GM12878 (cell line): ENCODE measurements around the gene TSPAN2. TPM values are rescaled to one million over a fixed set of nuclear protein-coding genes. Genes with fewer than 3 reads are reported as not detected.

ENCODE experiments used
- ATAC-seq: fragments of 200-7000 bp; cut with Tn5 transposase; 3 replicates; pipeline ENCODE4 v1.9.1; 2020; ENCODE audit warnings: mild to moderate bottlenecking, moderate library complexity
- BruUV-seq: library from RNA; stranded (reverse); fragments of 400-500 nt; replicated peaks from 2 replicates; lab custom pipeline; 2021; lab: Mats Ljungman, UMichigan
- CTCF ChIA-PET: fragments of 300-600 bp; sonication (Branson Sonifier 250); formaldehyde crosslinking; extraction: SDS; loops from one replicate; lab custom pipeline; 2021; ENCODE audit warnings: inconsistent platforms; lab: Yijun Ruan, JAX
- POLR2A ChIA-PET: fragments of 350-600 bp; formaldehyde crosslinking; extraction: SDS; loops from one replicate; lab custom pipeline; 2021; ENCODE audit warnings: inconsistent platforms; lab: Charles Lee
- RAD21 ChIA-PET: fragments of 300-600 bp; sonication (Branson Sonifier 250); formaldehyde crosslinking; loops from one replicate; lab custom pipeline; 2023; ENCODE audit warnings: antibody characterized with exemption; ENCODE audit not compliant: unreplicated experiment; lab: Charles Lee
- SMC1A ChIA-PET: fragments of 300-600 bp; sonication (Branson Sonifier 250); formaldehyde crosslinking; loops from one replicate; lab custom pipeline; 2023; ENCODE audit not compliant: unreplicated experiment, uncharacterized antibody; lab: Charles Lee
- DNase-seq: peaks from one replicate; pipeline ENCODE4 v3.0.0-alpha.2; 2011; ENCODE audit warnings: low read depth, low spot score
- FAIRE-seq: peaks from 3 replicates; lab custom pipeline; 2011; peaks lifted over from hg19 to GRCh38; lab: Jason Lieb, UNC
- H2AFZ ChIP-seq: 2 replicates; pipeline ENCODE4 v1.6.0; 2011; ENCODE audit warnings: low read depth, low read length, control low read depth; ENCODE audit not compliant: control insufficient read depth
- H3K27ac ChIP-seq: 2 replicates; pipeline ENCODE4 v1.5.1; 2011; ENCODE audit warnings: control low read depth; ENCODE audit not compliant: control insufficient read depth, insufficient read depth
- H3K27me3 ChIP-seq, 2 experiments: replicated peaks in 1 of 2; 2 replicates each; pipeline versions ENCODE4 v1.6.0 to v1.6.1; 2011; ENCODE audit warnings: low read length in 1 of 2; ENCODE audit not compliant: control insufficient read depth in 2 of 2, insufficient read depth in 2 of 2
- H3K36me3 ChIP-seq, 2 experiments: 2 replicates each; pipeline ENCODE4 v1.5.1; 2011; ENCODE audit warnings: low read length in 1 of 2; ENCODE audit not compliant: control insufficient read depth in 2 of 2, insufficient read depth in 2 of 2
- H3K4me1 ChIP-seq: 2 replicates; pipeline ENCODE4 v1.6.1; 2011; ENCODE audit warnings: mild to moderate bottlenecking, low read length, moderate library complexity, mixed read lengths; ENCODE audit not compliant: control insufficient read depth, insufficient read depth
- H3K4me2 ChIP-seq: 2 replicates; pipeline ENCODE4 v1.6.0; 2011; ENCODE audit warnings: control low read depth; ENCODE audit not compliant: control insufficient read depth, insufficient read depth
- H3K4me3 ChIP-seq: fragments of 200-600 bp; sonication (generic); 2 replicates; pipeline ENCODE4 v1.5.1; 2016
- H3K79me2 ChIP-seq: 2 replicates; pipeline ENCODE4 v1.6.0; 2011; ENCODE audit warnings: low read length; ENCODE audit not compliant: control insufficient read depth, insufficient read depth
- H3K9ac ChIP-seq: 2 replicates; pipeline ENCODE4 v1.8.0; 2011; ENCODE audit warnings: low read length, control low read depth, mixed read lengths; ENCODE audit not compliant: control insufficient read depth, insufficient read depth
- H3K9me3 ChIP-seq: replicated peaks from 3 replicates; pipeline ENCODE4 v1.5.1; 2011; ENCODE audit warnings: mild to moderate bottlenecking, low read length; ENCODE audit not compliant: control insufficient read depth, insufficient read depth
- H4K20me1 ChIP-seq: 2 replicates; pipeline ENCODE4 v1.6.0; 2011; ENCODE audit not compliant: control insufficient read depth, insufficient read depth
- CEBPZ ChIP-seq: fragments of 150-350 bp; IDR thresholded peaks from 2 replicates; pipeline ENCODE4 v1.6.1; 2016; ENCODE audit warnings: low read depth, low read length
- MEF2B ChIP-seq: fragments of 450-650 bp; IDR thresholded peaks from 2 replicates; pipeline ENCODE4 v1.6.1; 2018; ENCODE audit warnings: mild to moderate bottlenecking, moderate library complexity; ENCODE audit not compliant: partially characterized antibody, poor library complexity, severe bottlenecking
- NFIC ChIP-seq: IDR thresholded peaks from 2 replicates; pipeline ENCODE4 v1.6.1; 2012; ENCODE audit warnings: low read depth, mild to moderate bottlenecking, inconsistent platforms, low read length, moderate library complexity
- NFYB ChIP-seq: IDR thresholded peaks from 2 replicates; pipeline ENCODE4 v1.6.1; 2011; ENCODE audit warnings: low read depth, mild to moderate bottlenecking, low read length, improper control_type of control experiment, moderate library complexity; ENCODE audit not compliant: insufficient read depth
- NKRF ChIP-seq: fragments of 450-650 bp; conservative IDR thresholded peaks from 2 replicates; pipeline ENCODE4 v1.6.1; 2017; ENCODE audit warnings: mild to moderate bottlenecking, moderate library complexity
- PKNOX1 ChIP-seq: fragments of 450-650 bp; IDR thresholded peaks from 2 replicates; pipeline ENCODE4 v1.6.1; 2016; ENCODE audit warnings: mild to moderate bottlenecking
- RB1 ChIP-seq: fragments of 450-650 bp; formaldehyde crosslinking; IDR thresholded peaks from 2 replicates; pipeline ENCODE4 v1.6.1; 2017; ENCODE audit warnings: mild to moderate bottlenecking, borderline replicate concordance
- SMC3 ChIP-seq: IDR thresholded peaks from 2 replicates; pipeline ENCODE4 v1.6.1; 2011; ENCODE audit warnings: low read length, improper control_type of control experiment, borderline replicate concordance
- TCF3 ChIP-seq: IDR thresholded peaks from 2 replicates; pipeline ENCODE4 v1.6.1; 2012; ENCODE audit warnings: low read depth, mild to moderate bottlenecking, low read length, borderline replicate concordance; ENCODE audit not compliant: insufficient read depth
- USF2 ChIP-seq: IDR thresholded peaks from 2 replicates; pipeline ENCODE4 v1.6.1; 2011; ENCODE audit warnings: low read depth, low read length, improper control_type of control experiment, borderline replicate concordance
- ZNF384 ChIP-seq: IDR thresholded peaks from 2 replicates; pipeline ENCODE4 v1.6.1; 2012; ENCODE audit warnings: low read depth, mild to moderate bottlenecking, low read length, improper control_type of control experiment, borderline replicate concordance
- WGBS: methylation state at CpG from one replicate; pipeline ENCODE4 v1.1.6; 2016; ENCODE audit warnings: low lambda C conversion rate; ENCODE audit not compliant: insufficient replicate concordance, insufficient coverage; ENCODE audit errors: missing lambda C conversion rate; 5-methylcytosine and 5-hydroxymethylcytosine counted together
- in situ Hi-C: fragments of 300-500 bp; cut with MboI; formaldehyde crosslinking; loops from 9 replicates; pipeline ENCODE4 v1.14.3; 2018; ENCODE audit warnings: mixed read lengths
- intact Hi-C: fragments of 100-400 bp; cut with micrococcal nuclease; formaldehyde crosslinking; loops from one replicate; pipeline ENCODE4 v1.14.2; 2022; ENCODE audit not compliant: unreplicated experiment
- polyA plus RNA-seq, 11 experiments: library from polyadenylated mRNA; depleted of rRNA in 4 of 11; unstranded in 6 of 11; stranded (reverse) in 5 of 11; fragments of >200 nt; fragmentation: Nextera tagmentation in 4 of 11; fragmentation: Illumina TruSeq in 1 of 11; extraction: Ambion mirVana in 4 of 11; extraction: Trizol in 1 of 11; gene quantifications; 1 replicate in 1 of 11; 2 replicates in 10 of 11; pipeline versions ENCODE4 v1.2.1 to v1.2.3, GENCODE V29; 2011 to 2016; ENCODE audit warnings: inconsistent platforms in 2 of 11, missing spikeins in 2 of 11, low read depth in 1 of 11
- total RNA-seq, 4 experiments: library from RNA; depleted of rRNA in 3 of 4; stranded (reverse); fragments of >200 nt in 3 of 4; fragmentation: Illumina TruSeq in 1 of 4; extraction: Trizol in 1 of 4; gene quantifications; 2 replicates each; pipeline versions ENCODE4 v1.2.1 to v1.2.3, GENCODE V29; 2013 to 2021

The TSPAN2 gene
- total and polyA plus RNA-seq, 10 of the 15 experiments (the other 5 are each of a cell fraction or from before 2014, with no cell fraction given) = under 0.01 to 0.73 TPM; not detected in 8

GRCh38 chr1:115074839-115075534 is 14.3 kb downstream of the TSPAN2 start:
- no peak overlapping the region for H3K4me2 ChIP-seq
- H3K27ac ChIP-seq = no peak overlapping the region
- BruUV-seq = no TSS peak
- no peak for DNase-seq
- H3K79me2 ChIP-seq = no peaks in the 10 kb centered on the region
- intact Hi-C loops (no loop called here), in situ Hi-C loops (no loop called here)
- ATAC-seq = no peak
- 41% methylated on average over 11 of the region's 11 CpGs for WGBS
- H3K4me3 ChIP-seq = no peak overlapping the region
- ChIA-PET POLR2A (interaction anchor here (0.6 to 0.9 kb wide), 2 partner anchors 24 to 1316 kb away, joined by 5 to 6 read pairs; no protein-coding TSS in a partner anchor), CTCF (interaction anchor here (1.5 to 7.5 kb wide), 3 partner anchors 9 to 38 kb away, joined by 3 to 44 read pairs (median 3); no protein-coding TSS in a partner anchor), RAD21 (interaction anchor here (0.8 to 2.4 kb wide), 2 partner anchors 11 to 37 kb away, joined by 3 to 9 read pairs; no protein-coding TSS in a partner anchor), SMC1A (interaction anchor here (0.9 to 6.2 kb wide), 8 partner anchors 13 to 95 kb away, joined by 3 to 42 read pairs (median 5); no protein-coding TSS in a partner anchor)
- no peak overlapping the region for H2AFZ ChIP-seq
- no peaks in the 10 kb centered on the region for H3K9me3 ChIP-seq
- no peak for FAIRE-seq
- H3K36me3 ChIP-seq = no peaks in the 10 kb centered on the region
- H3K4me1 ChIP-seq = no peaks in the 10 kb centered on the region
- H3K27me3 ChIP-seq = no peaks in the 10 kb centered on the region; a peak in 1 of 4 replicates
- H4K20me1 ChIP-seq = no peaks in the 10 kb centered on the region
- H3K9ac ChIP-seq = no peak overlapping the region
- no peak for TF ChIP-seq ZNF384
- TF ChIP-seq RB1 = no peak
- no peak for TF ChIP-seq NKRF
- TF ChIP-seq CEBPZ = no peak
- TF ChIP-seq MEF2B = no peak
- TF ChIP-seq TCF3 = no peak
- TF ChIP-seq SMC3 = no peak
- no peak for TF ChIP-seq NFYB
- no peak for TF ChIP-seq USF2
- TF ChIP-seq PKNOX1 = no peak
- TF ChIP-seq NFIC = no peak
